ENCODE results near the gene WDR36. TPM values are rescaled to one million over a fixed set of nuclear protein-coding genes. Genes with fewer than 3 reads are reported as not detected.

The WDR36 gene
- total RNA-seq = 10 to 100 TPM; 13.7 to 26.3 (median 19.9) TPM

DNA sequence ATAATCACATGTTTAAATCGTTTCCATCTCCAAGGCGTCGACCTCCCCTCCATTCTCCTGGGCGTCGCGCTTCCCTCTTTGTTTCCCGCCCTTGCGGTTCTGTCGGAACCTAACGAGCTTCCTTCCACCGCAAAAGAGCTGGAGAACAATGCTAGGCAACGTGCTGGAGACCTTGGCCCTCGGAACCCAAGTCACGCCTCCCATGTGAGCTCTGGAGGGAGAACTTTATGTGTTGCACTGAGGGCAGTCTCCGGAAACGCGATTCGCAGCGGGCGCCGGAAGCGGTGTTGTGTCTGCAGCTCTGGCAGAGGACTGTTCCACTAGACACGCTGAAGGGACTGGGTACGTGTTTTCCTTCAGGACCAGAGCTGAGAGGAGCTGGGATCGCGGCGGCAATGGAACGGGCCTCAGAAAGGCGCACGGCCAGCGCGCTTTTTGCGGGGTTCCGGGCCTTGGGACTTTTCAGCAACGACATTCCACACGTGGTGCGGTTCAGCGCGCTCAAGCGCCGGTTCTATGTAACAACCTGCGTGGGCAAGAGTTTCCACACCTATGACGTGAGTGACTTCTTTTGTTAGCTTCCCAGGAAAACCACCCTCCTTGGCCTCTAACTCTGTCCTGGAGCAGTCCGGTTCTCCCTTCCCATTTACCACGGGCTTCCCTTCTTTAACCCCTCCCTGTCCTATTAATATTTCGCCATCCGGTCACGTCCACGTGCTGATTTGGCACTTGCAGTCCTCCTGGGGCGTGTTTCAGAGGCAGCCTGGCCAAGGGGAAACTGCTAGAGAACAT, at the start of gene WDR36:
TSS of gene WDR36 (plus strand) at position 287 of the 792 bp plus-strand sequence. CDS start at position 396, 109 bp downstream.
- Histone ChIP-seq H3K27me3 (no peaks in the 10 kb centered on the region), H3K27ac (replicated peaks in 1 of 4) (peak within 1 kb of the TSS; percentile 78 to 88 (median 82)), H3K4me3 (peak within 1 kb of the TSS; percentile 81 to 94 (median 90)), H3K9me3 (no peaks in the 10 kb centered on the region), H3K4me1 (peaks cover 15 to 30% (median 28%) of the 10 kb centered on the region in 4 donors), H3K36me3 (peaks cover 0 to 20% (median 8%) of the 10 kb centered on the region in 4 donors)
- WGBS = 1% methylated on average over 38 of the region's 50 CpGs
- TF ChIP-seq EP300 (IDR thresholded peaks at IDR 0.05) (no peak), POLR2AphosphoS5 (IDR thresholded peaks at IDR 0.05) (peak; percentile 73 to 93)
- peak; percentile 96 for DNase-seq (ENCODE audit: extremely low spot score)
- intact Hi-C loops (cut with DNase I) = loop anchor here (2.0 kb wide), 1 partner anchor 335 kb away; no protein-coding TSS in a partner anchor

DNA sequence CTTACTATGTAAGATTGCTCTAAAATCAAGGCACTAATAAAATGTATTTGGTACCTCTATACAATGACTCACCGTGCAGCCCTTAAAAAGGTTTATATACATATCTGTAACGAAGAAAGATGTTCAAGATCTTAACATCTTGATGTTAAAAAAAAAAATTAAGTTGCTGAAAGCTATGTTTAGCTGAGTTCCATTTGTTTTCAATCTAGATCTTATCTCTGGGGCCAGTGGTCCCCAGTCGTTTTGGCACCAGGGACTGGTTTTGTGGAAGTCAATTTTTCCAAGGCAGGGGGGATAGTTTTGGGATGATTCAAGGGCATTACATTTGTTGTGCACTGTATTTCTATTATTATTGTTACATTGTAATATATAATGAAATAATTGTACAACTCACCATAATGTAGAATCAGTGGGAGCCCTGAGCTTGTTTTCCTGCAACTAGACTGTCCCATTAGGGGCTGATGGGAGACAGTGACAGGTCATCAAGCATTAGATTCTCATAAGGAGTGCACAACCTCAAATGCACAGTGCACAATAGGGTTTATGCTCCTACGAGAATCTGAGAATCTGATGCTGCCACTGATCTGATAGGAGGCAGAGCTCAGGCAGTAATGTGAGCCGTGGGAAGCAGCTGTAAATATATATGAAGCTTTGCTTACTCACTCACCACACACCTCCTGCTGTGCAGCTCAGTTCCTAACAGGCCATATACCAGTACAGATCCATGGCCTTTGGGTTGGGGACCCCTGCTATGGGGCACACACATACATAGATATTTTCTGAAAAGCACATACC, 48.2 kb upstream of the WDR36 start:
- intact Hi-C loops (cut with DNase I) = no loop called here
- no peaks in the 10 kb centered on the region for H3K27me3 ChIP-seq
- H3K9me3 ChIP-seq = peaks cover 0 to 9% (median 0%) of the 10 kb centered on the region in 4 donors
- DNase-seq (ENCODE audit: extremely low spot score) = no peak
- no peaks in the 10 kb centered on the region for H3K36me3 ChIP-seq
- no peaks in the 10 kb centered on the region for H3K4me1 ChIP-seq
- no peak overlapping the region for H3K27ac ChIP-seq (replicated peaks in 1 of 4)
- TF ChIP-seq EP300 (IDR thresholded peaks at IDR 0.05) = no peak
- no peak for TF ChIP-seq POLR2A (IDR thresholded peaks at IDR 0.05; ENCODE audit: low read depth)
- TF ChIP-seq POLR2AphosphoS5 (IDR thresholded peaks at IDR 0.05) = no peak
- no peak for TF ChIP-seq CTCF (IDR thresholded peaks at IDR 0.05)
- 51% methylated on average over 4 of the region's 5 CpGs for WGBS
- H3K4me3 ChIP-seq = no peak overlapping the region

- TF ChIP-seq POLR2AphosphoS5 (IDR thresholded peaks at IDR 0.05) (no peak), CTCF (IDR thresholded peaks at IDR 0.05) (no peak)
- no peaks in the 10 kb centered on the region for H3K36me3 ChIP-seq
- no peak for DNase-seq (ENCODE audit: extremely low spot score)
- H3K4me3 ChIP-seq = no peak overlapping the region
- H3K9me3 ChIP-seq = peaks cover 0 to 8% (median 0%) of the 10 kb centered on the region in 4 donors
- intact Hi-C loops (cut with DNase I) = no loop called here
- H3K27me3 ChIP-seq = no peaks in the 10 kb centered on the region
- no peaks in the 10 kb centered on the region for H3K4me1 ChIP-seq
- no peak overlapping the region for H3K27ac ChIP-seq (replicated peaks in 1 of 4)
These were observed 34.1 kb upstream of the WDR36 start for GRCh38 chr5:111058064-111058463.

- Histone ChIP-seq H3K9me3 (peaks cover 0 to 8% (median 0%) of the 10 kb centered on the region in 4 donors), H3K4me1 (no peaks in the 10 kb centered on the region), H3K4me3 (no peak overlapping the region), H3K27me3 (no peaks in the 10 kb centered on the region), H3K36me3 (no peaks in the 10 kb centered on the region), H3K27ac (replicated peaks in 1 of 4) (no peak overlapping the region)
- TF ChIP-seq POLR2AphosphoS5 (IDR thresholded peaks at IDR 0.05) = no peak
- TF ChIP-seq POLR2A (IDR thresholded peaks at IDR 0.05; ENCODE audit: low read depth) = no peak
- no peak for DNase-seq (ENCODE audit: extremely low spot score)
- intact Hi-C loops (cut with DNase I) = no loop called here
- WGBS = 79% methylated on average over 2 of the region's 2 CpGs
These were observed 32.0 kb upstream of the WDR36 start for GRCh38 chr5:111060169-111060568.

- Histone ChIP-seq H3K27me3 (peaks cover 0 to 4% (median 0%) of the 10 kb centered on the region in 4 donors), H3K36me3 (no peaks in the 10 kb centered on the region), H3K4me1 (peaks cover 0 to 9% (median 0%) of the 10 kb centered on the region in 4 donors), H3K9me3 (peaks cover 0 to 8% (median 0%) of the 10 kb centered on the region in 4 donors), H3K27ac (replicated peaks in 1 of 4) (no peak overlapping the region), H3K4me3 (no peak overlapping the region)
- intact Hi-C loops (cut with DNase I) = no loop called here
- DNase-seq (ENCODE audit: extremely low spot score) = no peak
- TF ChIP-seq POLR2A (IDR thresholded peaks at IDR 0.05; ENCODE audit: low read depth) (no peak), EP300 (IDR thresholded peaks at IDR 0.05) (no peak), POLR2AphosphoS5 (IDR thresholded peaks at IDR 0.05) (no peak), CTCF (IDR thresholded peaks at IDR 0.05) (no peak)
These were observed 30.5 kb upstream of the WDR36 start for GRCh38 chr5:111061618-111062017.
